HK-2 (cell line): ENCODE measurements around the gene KLHL29.

Experiments used
- DNase-seq: peaks from one replicate; pipeline ENCODE4 v3.0.0-alpha.2; 2018; ENCODE audit not compliant: unreplicated experiment

KLHL29 gene

GRCh38 chr2:23695214-23695889, 310.4 kb downstream of the KLHL29 start:
- no peak for DNase-seq

GRCh38 chr2:23695890-23696751, 311.1 kb downstream of the KLHL29 start:
- no peak for DNase-seq

- DNase-seq = no peak
Observed at GRCh38 chr2:23696752-23697045, 311.7 kb downstream of the KLHL29 start.

GRCh38 chr2:23697256-23698075, 312.5 kb downstream of the KLHL29 start:
- no peak for DNase-seq

GRCh38 chr2:23698116-23698693, 313.2 kb downstream of the KLHL29 start:
- no peak for DNase-seq

GRCh38 chr2:23698721-23699579, 314.0 kb downstream of the KLHL29 start:
- DNase-seq = no peak

GRCh38 chr2:23699580-23699925, 314.6 kb downstream of the KLHL29 start:
- no peak for DNase-seq

GRCh38 chr2:23700627-23701026, 315.6 kb downstream of the KLHL29 start:
- DNase-seq = no peak

GRCh38 chr2:23703037-23703582, 318.1 kb downstream of the KLHL29 start:
- DNase-seq = no peak

- no peak for DNase-seq
Observed at GRCh38 chr2:23703583-23704385, 318.8 kb downstream of the KLHL29 start.

- DNase-seq = no peak
Observed at GRCh38 chr2:23705771-23706612, 321.0 kb downstream of the KLHL29 start.

- DNase-seq = no peak
Observed at GRCh38 chr2:23706613-23707078, 321.7 kb downstream of the KLHL29 start.

GRCh38 chr2:23707096-23707495, 322.1 kb downstream of the KLHL29 start:
- no peak for DNase-seq

- DNase-seq = no peak
Observed at GRCh38 chr2:23708771-23709170, 323.8 kb downstream of the KLHL29 start.

GRCh38 chr2:23709311-23709710, 324.3 kb downstream of the KLHL29 start:
- no peak for DNase-seq

GRCh38 chr2:23711979-23712755, 327.2 kb downstream of the KLHL29 start:
- DNase-seq = no peak

- no peak for DNase-seq
Observed at GRCh38 chr2:23712756-23713151, 327.8 kb downstream of the KLHL29 start.

GRCh38 chr2:23713351-23713750, 328.4 kb downstream of the KLHL29 start:
- DNase-seq = no peak
